HepG2 (cell line): Measurements from ENCODE around the gene PSMB3. TPM values are rescaled to one million over a fixed set of nuclear protein-coding genes. Genes with fewer than 3 reads are reported as not detected.

Experiments used
- AKNA ChIP-seq: sonication (generic); formaldehyde crosslinking; IDR thresholded peaks from 2 replicates; pipeline ENCODE4 v1.4.0; 2020; ENCODE audit warnings: missing genetic modification reagents, borderline replicate concordance
- DZIP1 ChIP-seq: sonication (generic); formaldehyde crosslinking; IDR thresholded peaks from 2 replicates; pipeline ENCODE4 v1.5.0; 2020; ENCODE audit warnings: mild to moderate bottlenecking, missing genetic modification reagents
- FIP1L1 ChIP-seq: fragments of 200-400 bp; formaldehyde crosslinking; IDR thresholded peaks from 2 replicates; pipeline ENCODE4 v1.6.1; 2018; ENCODE audit warnings: low read depth, mild to moderate bottlenecking, low read length, moderate library complexity, borderline replicate concordance; ENCODE audit not compliant: insufficient read depth
- JDP2 ChIP-seq: sonication (generic); formaldehyde crosslinking; IDR thresholded peaks from 2 replicates; pipeline ENCODE4 v1.8.1; 2022; ENCODE audit warnings: missing genetic modification reagents, borderline replicate concordance
- PRDM4 ChIP-seq: sonication (generic); formaldehyde crosslinking; IDR thresholded peaks from 2 replicates; pipeline ENCODE4 v1.9.0; 2021; ENCODE audit warnings: missing genetic modification reagents, borderline replicate concordance
- SRSF1 ChIP-seq: fragments of 200-400 bp; formaldehyde crosslinking; optimal IDR thresholded peaks from 2 replicates; pipeline ENCODE3; 2017; ENCODE audit warnings: mild to moderate bottlenecking, low read depth, low read length, moderate library complexity
- ZFP41 ChIP-seq: sonication (generic); formaldehyde crosslinking; IDR thresholded peaks from 2 replicates; pipeline ENCODE4 v1.4.0; 2020; ENCODE audit warnings: mild to moderate bottlenecking, missing genetic modification reagents, borderline replicate concordance
- ZIK1 ChIP-seq: sonication (generic); formaldehyde crosslinking; IDR thresholded peaks from 2 replicates; pipeline ENCODE4 v1.5.0; 2020; ENCODE audit warnings: mild to moderate bottlenecking, low read depth, missing genetic modification reagents, borderline replicate concordance
- ZMYM3 ChIP-seq: sonication (generic); formaldehyde crosslinking; IDR thresholded peaks from 2 replicates; pipeline ENCODE4 v1.5.1; 2020; ENCODE audit warnings: mild to moderate bottlenecking, missing genetic modification reagents
- ZNF343 ChIP-seq: sonication (generic); formaldehyde crosslinking; IDR thresholded peaks from 2 replicates; pipeline ENCODE4 v1.4.0; 2020; ENCODE audit warnings: mild to moderate bottlenecking, missing genetic modification reagents
- ZNF639 ChIP-seq: conservative IDR thresholded peaks from 2 replicates; pipeline ENCODE4 v1.6.1; 2018; ENCODE audit warnings: missing genetic modification reagents
- ZNF780A ChIP-seq: sonication (generic); formaldehyde crosslinking; IDR thresholded peaks from 2 replicates; pipeline ENCODE4 v1.8.0; 2022; ENCODE audit warnings: mild to moderate bottlenecking, missing genetic modification reagents, moderate library complexity
- ZSCAN25 ChIP-seq: sonication (generic); formaldehyde crosslinking; IDR thresholded peaks from 2 replicates; pipeline ENCODE4 v1.8.0; 2022; ENCODE audit warnings: mild to moderate bottlenecking, missing genetic modification reagents
- polyA plus RNA-seq, 8 experiments: library from polyadenylated mRNA; depleted of rRNA in 3 of 8; stranded (reverse) in 7 of 8; unstranded in 1 of 8; fragments of >200 nt; fragmentation: Illumina TruSeq in 4 of 8; extraction: Trizol in 4 of 8; gene quantifications; 2 replicates each; pipeline versions ENCODE4 v1.2.1 to v1.2.3, GENCODE V29; 2011 to 2016; ENCODE audit warnings: low read depth in 4 of 8, missing spikeins in 1 of 8, mixed read lengths in 1 of 8; ENCODE audit not compliant: insufficient read depth in 1 of 8
- total RNA-seq, 5 experiments: library from RNA; depleted of rRNA; stranded (reverse); fragments of >200 nt; fragmentation: Illumina TruSeq; extraction: Trizol; gene quantifications; 2 replicates each; pipeline ENCODE4 v1.2.3, GENCODE V29; 2016; ENCODE audit warnings: low read depth in 1 of 5
- TF ChIP-seq, protein P1 (sequence below): sonication (generic); formaldehyde crosslinking; IDR thresholded peaks from 2 replicates; pipeline ENCODE4 v1.8.0; 2022; ENCODE audit warnings: mild to moderate bottlenecking, missing genetic modification reagents, moderate library complexity
- TF ChIP-seq, protein P2 (sequence below): sonication (generic); formaldehyde crosslinking; IDR thresholded peaks from 2 replicates; pipeline ENCODE4 v1.5.0; 2020; ENCODE audit warnings: missing genetic modification reagents, mild to moderate bottlenecking, borderline replicate concordance

PSMB3 gene
- total and polyA plus RNA-seq, 2 of the 13 experiments (the other 11 are each of a cell fraction or from before 2014, with no cell fraction given): 366 to 517 TPM

DNA sequence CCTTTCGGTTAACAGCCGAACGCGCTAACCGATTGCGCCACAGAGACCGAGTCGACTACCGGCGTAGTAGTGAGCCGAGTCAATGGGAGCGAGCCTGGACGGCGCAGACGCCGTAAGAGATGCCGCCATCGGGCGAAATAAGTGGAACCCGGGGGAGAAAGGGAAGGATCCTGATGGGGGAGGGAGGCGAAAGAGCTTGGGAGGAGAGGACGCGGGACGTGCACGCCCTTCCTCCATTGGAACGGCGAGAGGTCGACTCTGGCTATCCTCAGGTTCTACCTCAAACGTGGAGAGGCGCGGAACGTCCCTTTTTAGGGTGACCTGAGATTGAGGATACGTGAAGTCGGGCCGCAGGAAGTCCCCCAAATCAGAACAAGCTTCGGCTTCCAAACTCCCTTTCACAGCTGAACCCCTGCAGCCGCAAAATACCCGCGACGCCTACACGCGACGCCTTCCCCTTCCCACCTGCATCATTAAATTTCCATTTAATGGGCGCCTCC, 683 bp upstream of the PSMB3 start (continued):
- TF ChIP-seq DZIP1 (CRISPR knock-in tag): 0 out of 2 replicates have a peak, but pooled peaks have one; percentile 11
- TF ChIP-seq ZNF343 (CRISPR knock-in tag): no peak
- TF ChIP-seq ZNF639 (CRISPR knock-in tag): peak; percentile 81
- TF ChIP-seq JDP2 (CRISPR knock-in tag): no peak; the same call in 1 of the 2 replicates
- TF ChIP-seq FIP1L1: no peak
- TF ChIP-seq, protein P1, sequence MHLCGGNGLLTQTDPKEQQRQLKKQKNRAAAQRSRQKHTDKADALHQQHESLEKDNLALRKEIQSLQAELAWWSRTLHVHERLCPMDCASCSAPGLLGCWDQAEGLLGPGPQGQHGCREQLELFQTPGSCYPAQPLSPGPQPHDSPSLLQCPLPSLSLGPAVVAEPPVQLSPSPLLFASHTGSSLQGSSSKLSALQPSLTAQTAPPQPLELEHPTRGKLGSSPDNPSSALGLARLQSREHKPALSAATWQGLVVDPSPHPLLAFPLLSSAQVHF: 0 out of 2 replicates have a peak, but pooled peaks have one; percentile 54
- TF ChIP-seq ZFP41 (CRISPR knock-in tag): no peak; the same call in 1 of the 2 replicates
- TF ChIP-seq ZMYM3 (CRISPR knock-in tag): peak; percentile 58; the same call in 1 of the 2 replicates
- TF ChIP-seq, protein P2, sequence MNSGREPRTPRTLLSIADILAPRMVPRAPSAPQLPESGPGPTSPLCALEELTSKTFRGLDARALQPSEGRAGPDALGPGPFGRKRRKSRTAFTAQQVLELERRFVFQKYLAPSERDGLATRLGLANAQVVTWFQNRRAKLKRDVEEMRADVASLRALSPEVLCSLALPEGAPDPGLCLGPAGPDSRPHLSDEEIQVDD (CRISPR knock-in tag): no peak; the same call in 1 of the 2 replicates
- no peak for TF ChIP-seq PRDM4 (CRISPR knock-in tag)
- TF ChIP-seq AKNA (CRISPR knock-in tag): no peak
- TF ChIP-seq ZIK1 (CRISPR knock-in tag): peak; percentile 57
- 0 out of 2 replicates have a peak, but pooled peaks have one; percentile 37 for TF ChIP-seq ZNF780A (CRISPR knock-in tag)
- TF ChIP-seq ZSCAN25 (CRISPR knock-in tag): no peak
- TF ChIP-seq SRSF1: peak; percentile 29
